NCI-H1436 treated with DMSO at 0.1 percent for 48 hours (cell line): ENCODE data around the gene TOMM5.
"Not testable (repeated sequence)": the region's sequence is repeated elsewhere in the genome, so short reads cannot be mapped to it uniquely, and the experiment has no call there.

Experiments
- DNase-seq: peaks from one replicate; lab custom pipeline; 2025; lab: John Stamatoyannopoulos, UW

The TOMM5 gene

GRCh38 chr9:37611961-37612360 lies 19.6 kb upstream of the TOMM5 start:
- DNase-seq: no peak

- no peak for DNase-seq
Measured at GRCh38 chr9:37611014-37611413, 18.6 kb upstream of the TOMM5 start.

- no peak for DNase-seq
Measured at GRCh38 chr9:37609735-37610397, 17.5 kb upstream of the TOMM5 start.

- DNase-seq: no peak
Measured at GRCh38 chr9:37608250-37608649, 15.9 kb upstream of the TOMM5 start.

- DNase-seq: no peak
Measured at GRCh38 chr9:37604296-37604695, 11.9 kb upstream of the TOMM5 start.

- no peak for DNase-seq
Measured at GRCh38 chr9:37602817-37603216, 10.4 kb upstream of the TOMM5 start.

- DNase-seq: not testable (repeated sequence)
Measured at GRCh38 chr9:37602061-37602460, 9.7 kb upstream of the TOMM5 start.

GRCh38 chr9:37596504-37596903 lies 4.1 kb upstream of the TOMM5 start:
- no peak for DNase-seq

- no peak for DNase-seq
Measured at GRCh38 chr9:37593883-37594448, 1.6 kb upstream of the TOMM5 start.

- DNase-seq: no peak
Measured at GRCh38 chr9:37587521-37587920, 4.9 kb downstream of the TOMM5 start.

GRCh38 chr9:37583522-37584121 lies 8.8 kb downstream of the TOMM5 start:
- no peak for DNase-seq

- DNase-seq: no peak
Measured at GRCh38 chr9:37582548-37583157, 9.7 kb downstream of the TOMM5 start.

- no peak for DNase-seq
Measured at GRCh38 chr9:37575921-37576721, 16.3 kb downstream of the TOMM5 start, which contains the start of gene FBXO10. Gene FBXO10 (minus strand): TSS chr9:37576380. CDS start chr9:37541768, 34,612 bp downstream.

GRCh38 chr9:37575511-37575914 lies 16.9 kb downstream of the TOMM5 start:
- DNase-seq: no peak

- no peak for DNase-seq
Measured at GRCh38 chr9:37575001-37575400, 17.4 kb downstream of the TOMM5 start.

- DNase-seq: no peak
Measured at GRCh38 chr9:37574241-37574721, 18.1 kb downstream of the TOMM5 start.

GRCh38 chr9:37571282-37571681 lies 21.1 kb downstream of the TOMM5 start:
- no peak for DNase-seq

GRCh38 chr9:37566716-37567115 lies 25.7 kb downstream of the TOMM5 start:
- DNase-seq: no peak

GRCh38 chr9:37565661-37566618 lies 26.5 kb downstream of the TOMM5 start:
- DNase-seq: no peak

GRCh38 chr9:37564916-37565315 lies 27.5 kb downstream of the TOMM5 start:
- no peak for DNase-seq
